Activated naive CD8-positive, alpha-beta T cell treated with anti-CD3 and anti-CD28 coated beads, Interleukin-2, amount 10 ng/mL, durations not matched to agents 7 days and 5 days (primary cell): Measurements from ENCODE around the gene MRPS27. TPM values are rescaled to one million over a fixed set of nuclear protein-coding genes. Genes with fewer than 3 reads are reported as not detected.
A peak's percentile ranks its signal among the peaks of the same experiment; 100 is the strongest.

Source experiments
- ATAC-seq: fragments of 150-1000 bp; cut with Tn5 transposase; one replicate; pipeline ENCODE4 v1.10.0; 2021; ENCODE audit warnings: low read depth, moderate library complexity
- POLR2A ChIA-PET: fragments of 350-600 bp; sonication (Branson Sonifier 250); formaldehyde crosslinking; loops from one replicate; lab custom pipeline; 2021; ENCODE audit warnings: antibody characterized with exemption; lab: Charles Lee
- DNase-seq: peaks from one replicate; pipeline ENCODE4 v3.0.0; 2021
- H3K27ac Mint-ChIP-seq: one replicate; pipeline ENCODE4 v1.8.0; 2022; ENCODE audit warnings: mild to moderate bottlenecking, mixed read lengths
- H3K27me3 Mint-ChIP-seq: one replicate; pipeline ENCODE4 v1.8.0; 2022; ENCODE audit warnings: mild to moderate bottlenecking, moderate library complexity, mixed read lengths
- H3K36me3 Mint-ChIP-seq: one replicate; pipeline ENCODE4 v1.8.0; 2021; ENCODE audit warnings: mild to moderate bottlenecking, mixed read lengths
- H3K4me1 Mint-ChIP-seq: one replicate; pipeline ENCODE4 v1.8.0; 2021; ENCODE audit warnings: mixed read lengths
- H3K4me3 Mint-ChIP-seq: one replicate; pipeline ENCODE4 v1.8.0; 2022; ENCODE audit warnings: mild to moderate bottlenecking, moderate library complexity, mixed read lengths
- H3K9me3 Mint-ChIP-seq: one replicate; pipeline ENCODE4 v1.8.0; 2021; ENCODE audit warnings: mixed read lengths
- total RNA-seq, 2 experiments: library from RNA; stranded (reverse); gene quantifications; one replicate each; pipeline ENCODE4 v1.2.3, GENCODE V29; 2021

The MRPS27 gene
- total RNA-seq, 2 experiments from 2014 or later, result 39.0 to 43.8 TPM

DNA sequence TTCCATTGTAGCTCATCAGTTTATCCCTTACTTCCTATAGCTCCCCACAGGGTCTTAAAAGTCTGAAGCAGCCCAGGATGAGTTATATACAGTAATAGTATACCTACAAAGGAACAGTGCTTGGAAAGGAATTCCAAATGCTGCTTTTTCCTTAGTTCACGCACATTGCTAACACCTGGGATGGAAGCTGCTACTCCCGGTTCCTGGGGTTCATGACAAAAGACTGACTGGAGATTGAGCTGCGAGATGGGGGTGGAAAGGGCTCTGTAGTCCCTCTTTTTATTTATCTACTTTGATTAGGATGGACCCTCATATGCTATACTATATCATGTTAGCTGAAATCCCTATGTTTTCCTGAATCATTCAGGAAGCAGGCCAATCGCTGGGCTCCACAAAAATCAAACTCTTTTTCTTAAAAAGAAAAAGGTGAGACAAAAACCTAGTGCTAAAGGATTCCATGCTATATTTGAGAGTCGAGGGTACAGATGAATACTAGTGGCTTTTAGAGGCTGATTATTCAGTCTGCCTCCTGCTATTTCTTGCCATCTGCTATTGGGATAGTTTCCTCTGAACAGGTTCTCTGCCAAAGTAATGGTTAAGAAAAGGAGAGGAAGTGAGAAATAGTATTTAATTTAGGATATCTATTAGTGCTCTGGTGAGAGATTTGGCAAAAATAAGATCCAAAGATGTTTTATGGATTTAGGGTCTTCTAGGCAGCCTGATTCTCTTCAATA, 81.2 kb downstream of the MRPS27 start:
- no peak overlapping the region for H3K27ac Mint-ChIP-seq
- DNase-seq (no peak), ATAC-seq (no peak)
- POLR2A ChIA-PET, result no interaction called here
- peaks cover 20% of the 10 kb centered on the region for H3K36me3 Mint-ChIP-seq
- H3K4me1 Mint-ChIP-seq, result peaks cover 21% of the 10 kb centered on the region
- H3K4me3 Mint-ChIP-seq, result no peak overlapping the region
- H3K27me3 Mint-ChIP-seq, result no peaks in the 10 kb centered on the region
- H3K9me3 Mint-ChIP-seq, result no peaks in the 10 kb centered on the region

DNA sequence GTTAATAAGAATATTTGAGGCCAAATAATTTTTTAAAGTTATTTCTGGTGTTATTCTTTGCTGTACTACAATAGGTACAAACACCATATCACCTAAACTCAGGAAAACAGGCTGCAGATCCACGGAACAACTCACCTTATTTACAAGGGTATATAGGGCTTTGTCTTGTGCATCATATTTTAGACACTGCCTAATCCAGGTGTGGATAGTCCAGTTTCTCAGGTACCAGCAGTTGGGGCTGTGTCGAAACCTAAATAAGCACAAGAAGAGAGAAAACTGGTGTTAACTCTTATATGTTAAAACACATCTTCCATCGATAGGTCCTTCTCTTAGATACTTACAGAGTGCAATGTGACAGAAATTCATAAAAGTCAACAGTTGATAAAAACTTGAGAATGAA, 82.2 kb downstream of the MRPS27 start:
- DNase-seq (no peak), ATAC-seq (no peak)
- Mint-ChIP-seq H3K4me1 (peaks cover 24% of the 10 kb centered on the region), H3K36me3 (peaks cover 19% of the 10 kb centered on the region), H3K9me3 (no peaks in the 10 kb centered on the region), H3K27me3 (no peaks in the 10 kb centered on the region), H3K27ac (no peak overlapping the region), H3K4me3 (no peak overlapping the region)
- POLR2A ChIA-PET, result no interaction called here

DNA sequence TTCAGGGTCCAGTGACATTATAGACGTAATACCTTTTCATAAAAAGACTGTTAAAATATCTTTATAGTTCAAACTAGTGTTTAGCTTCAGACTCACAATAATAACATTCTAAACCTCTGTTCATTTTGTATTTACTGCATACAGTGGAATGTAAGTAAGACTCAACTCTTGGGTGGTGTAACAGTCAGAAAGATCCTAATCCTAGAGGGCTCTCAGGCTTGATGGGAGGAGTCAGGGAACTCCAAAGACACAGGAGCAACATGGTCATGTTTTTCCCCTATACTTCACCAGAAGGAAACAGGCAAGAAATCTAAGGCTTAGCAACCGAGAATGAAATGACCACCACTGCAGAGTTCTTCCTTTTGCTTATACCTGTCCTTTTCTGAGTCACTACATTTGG, 82.6 kb downstream of the MRPS27 start:
- Mint-ChIP-seq H3K27me3 (no peaks in the 10 kb centered on the region), H3K36me3 (peaks cover 17% of the 10 kb centered on the region), H3K4me1 (peaks cover 29% of the 10 kb centered on the region), H3K4me3 (no peak overlapping the region), H3K27ac (no peak overlapping the region), H3K9me3 (no peaks in the 10 kb centered on the region)
- ATAC-seq (no peak), DNase-seq (no peak)
- POLR2A ChIA-PET, result no interaction called here

DNA sequence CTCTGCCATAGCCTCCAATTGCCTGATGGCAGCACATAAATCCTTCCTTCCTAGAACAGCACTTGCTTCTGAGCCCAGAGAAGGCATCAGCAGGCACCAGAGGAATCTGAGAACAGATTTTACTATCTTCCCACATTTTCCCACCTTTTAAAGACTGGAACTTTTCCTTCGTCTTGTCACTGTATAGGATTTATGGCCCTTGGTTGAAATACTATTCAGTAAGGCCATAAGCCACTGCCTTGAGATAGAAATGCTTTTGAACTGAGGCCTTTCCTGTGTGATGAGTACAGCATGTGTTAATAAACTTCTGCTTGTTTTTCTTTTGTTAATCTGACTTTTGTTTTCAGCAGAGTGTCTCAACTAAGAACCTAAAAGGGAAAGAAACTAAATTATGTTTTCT, 84.3 kb downstream of the MRPS27 start:
- H3K4me3 Mint-ChIP-seq, result no peak overlapping the region
- ATAC-seq, result no peak
- DNase-seq, result no peak
- POLR2A ChIA-PET, result no interaction called here
- H3K4me1 Mint-ChIP-seq, result peaks cover 34% of the 10 kb centered on the region
- H3K27ac Mint-ChIP-seq, result no peak overlapping the region
- no peaks in the 10 kb centered on the region for H3K9me3 Mint-ChIP-seq
- peaks cover 22% of the 10 kb centered on the region for H3K36me3 Mint-ChIP-seq
- H3K27me3 Mint-ChIP-seq, result no peaks in the 10 kb centered on the region

DNA sequence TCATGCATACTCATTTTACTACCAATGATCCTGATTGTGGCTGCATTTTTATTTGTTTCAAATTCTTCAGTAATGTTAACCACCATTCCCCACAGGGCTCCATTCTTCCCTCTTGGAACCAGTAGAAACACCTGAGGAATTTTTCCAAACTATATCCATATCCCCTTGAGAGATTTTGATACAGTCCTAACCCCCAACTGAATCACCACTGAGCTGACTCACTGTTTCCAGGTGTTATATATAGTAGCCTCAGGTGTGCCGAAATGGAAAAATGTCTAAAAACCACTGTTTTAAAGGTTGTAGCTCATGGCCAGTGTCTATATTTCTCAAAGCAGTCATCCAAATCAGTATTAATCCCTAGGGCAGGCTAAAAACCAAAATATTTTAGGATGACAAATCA, 85.2 kb downstream of the MRPS27 start:
- no peak for DNase-seq
- peaks cover 38% of the 10 kb centered on the region for H3K4me1 Mint-ChIP-seq
- POLR2A ChIA-PET, result interaction anchor here (0.6 to 1.2 kb wide), 2 partner anchors 73 to 85 kb away, joined by 3 to 7 read pairs; no protein-coding TSS in a partner anchor
- no peak overlapping the region for H3K27ac Mint-ChIP-seq
- H3K9me3 Mint-ChIP-seq, result no peaks in the 10 kb centered on the region
- H3K27me3 Mint-ChIP-seq, result no peaks in the 10 kb centered on the region
- peaks cover 28% of the 10 kb centered on the region for H3K36me3 Mint-ChIP-seq
- ATAC-seq, result no peak
- H3K4me3 Mint-ChIP-seq, result no peak overlapping the region

DNA sequence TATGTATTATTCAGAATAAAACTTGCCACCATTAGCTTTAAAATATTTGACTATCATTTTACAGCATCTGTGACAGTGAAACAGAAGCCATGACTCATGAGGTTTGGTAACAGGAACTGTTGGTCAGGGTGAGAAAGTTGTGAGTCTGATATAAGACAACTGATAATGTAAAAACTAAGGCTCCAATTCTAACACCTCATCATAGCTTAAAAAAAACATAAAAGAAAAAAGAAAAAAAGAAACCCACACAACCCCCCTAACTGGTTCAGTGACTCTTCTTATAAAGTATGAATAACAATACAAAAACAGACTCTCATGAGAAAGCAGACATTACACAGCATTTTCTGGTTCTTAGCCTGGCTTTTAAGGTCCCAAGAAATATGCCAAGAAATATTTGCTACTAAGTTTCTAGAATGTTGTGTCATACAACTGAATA, 85.8 kb downstream of the MRPS27 start:
- peak overlapping the region; percentile 36 for H3K4me3 Mint-ChIP-seq

DNA sequence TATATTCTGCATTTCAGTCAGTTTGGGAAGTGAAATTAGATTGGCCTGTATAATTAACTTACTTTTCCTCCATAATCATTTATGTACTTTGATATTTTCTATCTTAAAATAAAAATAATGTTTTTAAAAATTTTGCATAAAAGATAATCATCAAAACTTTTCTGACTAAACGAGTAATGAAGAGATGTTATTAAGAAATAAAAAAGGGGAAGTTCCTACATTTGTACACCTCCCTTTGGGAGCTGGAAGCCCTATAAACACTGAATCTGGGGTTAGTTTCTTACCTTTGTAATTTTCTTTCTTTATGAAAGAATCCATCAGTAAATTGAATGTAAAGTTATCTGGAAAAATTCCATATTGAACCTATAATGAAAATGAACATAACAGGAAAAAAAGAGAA, 86.2 kb downstream of the MRPS27 start:
- Mint-ChIP-seq H3K27ac (no peak overlapping the region), H3K9me3 (no peaks in the 10 kb centered on the region), H3K27me3 (no peaks in the 10 kb centered on the region), H3K36me3 (peaks cover 30% of the 10 kb centered on the region), H3K4me1 (peaks cover 40% of the 10 kb centered on the region), H3K4me3 (no peak overlapping the region)
- no peak for DNase-seq
- POLR2A ChIA-PET, result interaction anchor here (0.5 to 1.2 kb wide), 2 partner anchors 15 to 74 kb away, joined by 3 read pairs; no protein-coding TSS in a partner anchor
- ATAC-seq, result no peak

More for the DNA sequence above, 85.8 kb downstream of the MRPS27 start:
- H3K9me3 Mint-ChIP-seq, result no peaks in the 10 kb centered on the region
- H3K36me3 Mint-ChIP-seq, result peaks cover 30% of the 10 kb centered on the region
- peaks cover 40% of the 10 kb centered on the region for H3K4me1 Mint-ChIP-seq
- no peak for DNase-seq
- no peaks in the 10 kb centered on the region for H3K27me3 Mint-ChIP-seq
- POLR2A ChIA-PET, result interaction anchor here (0.5 to 1.2 kb wide), 2 partner anchors 14 to 74 kb away, joined by 3 read pairs; no protein-coding TSS in a partner anchor
- ATAC-seq, result peak; percentile 93
- no peak overlapping the region for H3K27ac Mint-ChIP-seq

DNA sequence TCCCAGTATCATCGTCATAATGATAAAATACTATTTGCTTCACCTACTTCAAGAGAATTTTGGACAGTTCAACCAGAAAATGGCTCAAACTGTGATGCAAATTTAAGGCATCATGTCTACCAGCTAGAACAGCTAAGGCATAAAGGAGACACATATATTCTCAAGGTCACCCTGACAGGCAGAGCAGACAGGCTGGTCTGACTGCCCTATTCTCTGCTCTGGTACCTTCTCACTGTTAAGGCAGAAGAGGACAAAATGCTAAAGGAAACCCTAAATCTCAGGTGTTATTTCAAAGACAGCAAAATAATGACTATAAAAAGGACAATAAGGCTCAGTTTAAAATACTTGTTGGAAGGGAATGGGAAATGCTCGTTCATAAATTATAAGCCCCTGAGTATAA, 87.2 kb downstream of the MRPS27 start:
- H3K36me3 Mint-ChIP-seq, result peaks cover 30% of the 10 kb centered on the region
- no peak overlapping the region for H3K27ac Mint-ChIP-seq

DNA sequence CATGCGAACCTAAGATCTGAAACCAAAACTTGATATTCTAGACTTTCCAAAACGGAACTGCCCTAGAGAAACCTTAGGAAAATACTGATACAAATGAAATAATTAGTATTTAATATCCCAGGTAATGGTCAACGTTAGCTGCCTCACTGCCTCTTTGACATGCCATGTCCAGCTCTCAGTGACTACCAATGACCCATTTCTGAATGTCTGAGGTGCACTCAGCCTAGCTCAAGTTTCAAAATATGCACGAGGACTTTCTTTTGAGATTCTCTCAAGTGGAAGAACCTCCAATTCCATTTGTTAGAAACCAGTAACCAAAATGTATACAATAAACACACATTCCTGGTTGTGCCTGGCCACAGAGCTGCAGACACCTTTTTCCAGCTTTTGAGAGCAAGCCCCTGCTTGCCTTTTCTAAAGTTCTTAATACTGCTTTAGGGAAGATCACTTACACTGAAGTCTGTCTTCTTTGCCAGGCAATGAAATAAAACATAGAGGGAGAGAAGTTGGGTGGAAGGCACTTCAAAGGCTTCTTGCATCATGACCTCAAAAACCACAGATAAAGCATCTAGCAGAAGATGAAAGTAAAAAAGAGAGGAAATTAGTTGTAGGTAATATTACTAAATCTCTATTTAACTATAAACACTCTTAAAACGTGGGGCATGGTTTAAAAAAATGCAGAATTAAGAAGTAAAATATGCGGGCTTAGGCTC, 87.9 kb downstream of the MRPS27 start:
- Mint-ChIP-seq H3K36me3 (peaks cover 29% of the 10 kb centered on the region), H3K9me3 (no peaks in the 10 kb centered on the region), H3K4me3 (peak overlapping the region; percentile 47), H3K27me3 (no peaks in the 10 kb centered on the region), H3K4me1 (peaks cover 42% of the 10 kb centered on the region), H3K27ac (peak overlapping the region; percentile 18)
- DNase-seq (no peak), ATAC-seq (peak; percentile 30)
- POLR2A ChIA-PET, result interaction anchor here (1.5 kb wide), 1 partner anchor 88 kb away, joined by 3 read pairs; the partner anchor contains the start of genes MRPS27 and PTCD2

More for the DNA sequence above, 87.2 kb downstream of the MRPS27 start:
- Mint-ChIP-seq H3K9me3 (no peaks in the 10 kb centered on the region), H3K4me3 (peak overlapping the region; percentile 47), H3K4me1 (peaks cover 40% of the 10 kb centered on the region), H3K27me3 (no peaks in the 10 kb centered on the region)
- DNase-seq (no peak), ATAC-seq (no peak)
- POLR2A ChIA-PET, result interaction anchor here (1.5 kb wide), 1 partner anchor 87 kb away, joined by 3 read pairs; the partner anchor contains the start of genes MRPS27 and PTCD2

DNA sequence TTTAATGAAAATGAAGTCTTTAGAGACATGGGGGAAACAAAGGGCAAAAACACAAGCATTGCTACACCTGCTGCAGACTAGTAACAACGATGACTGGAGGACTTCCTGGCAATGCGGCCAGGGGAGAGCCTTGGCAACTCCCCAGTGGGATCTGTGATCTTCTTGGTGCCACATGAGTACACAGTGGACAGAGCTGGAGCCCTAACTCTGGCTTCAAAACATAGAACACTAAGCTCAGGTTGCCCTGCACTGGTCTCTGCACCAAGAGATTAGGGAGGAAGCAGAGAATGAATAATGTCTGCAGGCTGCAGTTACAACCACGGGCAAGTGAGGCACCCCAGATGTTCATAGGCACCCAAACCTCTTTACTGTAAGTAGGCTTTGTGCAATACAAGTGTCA, 91.1 kb downstream of the MRPS27 start:
- H3K27ac Mint-ChIP-seq, result no peak overlapping the region
- peaks cover 23% of the 10 kb centered on the region for H3K4me1 Mint-ChIP-seq
- ATAC-seq (no peak), DNase-seq (no peak)
- no peak overlapping the region for H3K4me3 Mint-ChIP-seq
- peaks cover 36% of the 10 kb centered on the region for H3K36me3 Mint-ChIP-seq
- H3K27me3 Mint-ChIP-seq, result no peaks in the 10 kb centered on the region
- no peaks in the 10 kb centered on the region for H3K9me3 Mint-ChIP-seq
- POLR2A ChIA-PET, result no interaction called here

DNA sequence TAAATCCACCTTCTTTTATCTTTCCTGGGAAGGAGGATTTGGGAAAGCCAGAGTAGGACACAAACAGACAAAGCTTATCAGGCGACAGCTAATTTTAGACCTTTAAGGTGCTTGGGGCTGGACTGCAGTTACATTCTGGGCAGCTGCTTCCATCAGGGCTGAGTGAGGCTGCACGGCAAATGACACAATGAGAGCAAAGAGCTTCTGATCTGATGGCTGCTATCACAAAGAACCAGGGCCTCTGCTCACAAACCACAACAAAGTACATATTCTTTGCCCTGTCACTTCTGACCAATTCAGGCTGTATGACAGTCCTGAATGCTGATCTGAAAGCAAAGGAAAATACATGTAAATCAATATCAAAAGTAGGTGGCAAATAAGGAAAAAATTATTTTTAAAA, 93.1 kb downstream of the MRPS27 start:
- Mint-ChIP-seq H3K27me3 (no peaks in the 10 kb centered on the region), H3K4me3 (no peak overlapping the region), H3K36me3 (peaks cover 43% of the 10 kb centered on the region), H3K9me3 (no peaks in the 10 kb centered on the region), H3K27ac (no peak overlapping the region), H3K4me1 (peaks cover 10% of the 10 kb centered on the region)
- POLR2A ChIA-PET, result no interaction called here
- DNase-seq, result no peak
- ATAC-seq, result no peak

DNA sequence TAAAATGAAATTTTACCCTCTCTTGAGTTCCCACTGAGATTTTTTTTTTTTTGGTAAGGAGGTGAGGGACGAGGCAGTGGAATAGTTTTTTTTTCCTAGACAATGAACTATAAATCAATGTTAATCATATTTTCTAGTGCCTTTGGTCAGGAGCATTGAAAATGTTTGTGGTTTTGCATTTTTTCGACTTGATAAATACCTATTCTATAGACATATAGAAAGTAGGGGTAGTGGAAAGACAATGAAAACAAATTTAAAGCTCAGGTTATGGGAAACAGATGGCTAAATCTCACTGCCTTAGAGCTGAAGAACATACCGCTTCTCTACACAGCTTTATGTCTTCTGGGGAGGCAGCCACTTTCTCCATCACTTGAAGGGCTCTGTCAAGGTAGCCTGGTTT, 94.3 kb downstream of the MRPS27 start:
- H3K36me3 Mint-ChIP-seq, result peaks cover 44% of the 10 kb centered on the region
- H3K27me3 Mint-ChIP-seq, result no peaks in the 10 kb centered on the region

DNA sequence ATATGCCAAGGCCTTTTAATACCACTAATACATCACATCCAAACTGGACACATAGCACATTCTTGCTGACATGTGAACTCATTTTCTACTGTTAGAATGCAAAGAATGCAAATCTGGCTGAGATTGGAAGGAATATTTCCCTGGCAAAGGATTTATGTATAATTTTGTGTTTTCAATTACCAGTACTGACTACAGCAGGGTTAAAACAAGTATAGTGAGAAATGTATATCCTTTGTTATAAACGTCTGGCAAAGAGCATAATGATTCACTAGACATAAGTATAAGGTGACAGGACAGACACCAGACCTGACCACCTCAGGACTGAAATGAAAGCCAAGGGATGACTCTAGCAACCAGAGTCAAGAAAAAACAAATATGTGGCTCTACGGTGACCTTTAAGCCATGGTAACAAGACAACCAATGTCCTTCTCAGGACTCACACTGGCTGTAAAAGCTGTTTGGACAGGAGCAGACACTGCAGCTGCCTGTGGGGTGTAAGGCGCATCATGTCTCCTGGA, 95.0 kb downstream of the MRPS27 start:
- ATAC-seq, result no peak
- H3K27me3 Mint-ChIP-seq, result no peaks in the 10 kb centered on the region
- H3K4me1 Mint-ChIP-seq, result peaks cover 4% of the 10 kb centered on the region
- no peak for DNase-seq
- H3K27ac Mint-ChIP-seq, result no peak overlapping the region
- no peak overlapping the region for H3K4me3 Mint-ChIP-seq
- H3K9me3 Mint-ChIP-seq, result no peaks in the 10 kb centered on the region
- POLR2A ChIA-PET, result no interaction called here
- peaks cover 39% of the 10 kb centered on the region for H3K36me3 Mint-ChIP-seq

More for the DNA sequence above, 94.3 kb downstream of the MRPS27 start:
- H3K9me3 Mint-ChIP-seq, result no peaks in the 10 kb centered on the region
- DNase-seq (no peak), ATAC-seq (no peak)
- H3K27ac Mint-ChIP-seq, result no peak overlapping the region
- POLR2A ChIA-PET, result no interaction called here
- peaks cover 8% of the 10 kb centered on the region for H3K4me1 Mint-ChIP-seq
- H3K4me3 Mint-ChIP-seq, result no peak overlapping the region
